Stomach (tissue), 4 donors: ENCODE measurements around the gene SCP2.

Source experiments
- CTCF ChIP-seq, 7 experiments: fragments of 450-650 bp in 4 of 7; fragments of 200-600 bp in 3 of 7; sonication (generic) in 3 of 7; IDR thresholded peaks; one replicate each; pipeline ENCODE4 v1.5.1; 2016 to 2019; ENCODE audit warnings: antibody characterized with exemption in 7 of 7, control low read depth in 2 of 7, mild to moderate bottlenecking in 1 of 7
- POLR2A ChIP-seq, 4 donors: fragments of 450-650 bp; IDR thresholded peaks; one replicate each; pipeline ENCODE4 v1.6.1; 2016; ENCODE audit warnings: antibody characterized with exemption in 4 of 4, control low read depth in 2 of 4, mild to moderate bottlenecking in 1 of 4, moderate library complexity in 1 of 4
- POLR2AphosphoS5 ChIP-seq, 3 donors: sonication (generic); formaldehyde crosslinking; IDR thresholded peaks; one replicate each; pipeline ENCODE4 v1.6.1; 2016; ENCODE audit warnings: antibody characterized with exemption in 3 of 3

- no peak for TF ChIP-seq POLR2A (IDR thresholded peaks at IDR 0.05)
- TF ChIP-seq CTCF (IDR thresholded peaks at IDR 0.05), result no peak
- no peak for TF ChIP-seq POLR2AphosphoS5 (IDR thresholded peaks at IDR 0.05)
Observed at GRCh38 chr1:52887483-52887882, 39.6 kb upstream of the SCP2 start.
